Head of caudate nucleus (tissue), 42 donors: Measurements from ENCODE around the gene PRDM4.
"Not testable (repeated sequence)": the region's sequence is repeated elsewhere in the genome, so short reads cannot be mapped to it uniquely, and the experiment has no call there.

Source experiments
- DNase-seq, 42 donors: peaks; one replicate each; pipeline versions ENCODE4 v3.0.0 to v3.0.0-alpha.2; 2020 to 2021; ENCODE audit warnings: mixed read lengths in 7 of 42
- intact Hi-C: fragments of 100-400 bp; cut with DNase I; formaldehyde crosslinking; loops from one replicate; pipeline ENCODE4 v1.15.0; 2022

Gene PRDM4

GRCh38 chr12:107718606-107719005 is 42.3 kb downstream of the PRDM4 start:
- intact Hi-C loops, result no loop called here
- no peak for DNase-seq

DNA sequence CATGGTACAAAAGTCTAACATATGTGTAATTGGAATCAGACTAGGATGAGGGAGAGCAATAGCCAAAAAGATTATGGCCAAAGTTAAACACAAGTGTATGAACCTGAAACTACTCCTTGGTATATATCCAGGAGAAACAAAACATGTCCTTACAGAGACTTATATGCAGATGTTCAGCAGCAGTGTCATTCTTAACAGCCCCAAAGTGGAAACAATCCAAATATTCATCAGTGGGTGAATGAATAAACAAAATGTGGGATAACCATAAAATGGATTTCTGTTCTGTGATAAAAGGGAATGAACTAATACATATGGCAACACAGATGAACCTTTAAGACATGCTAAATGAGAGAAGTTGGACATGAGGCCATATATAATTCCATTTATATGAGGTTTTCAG is 45.2 kb downstream of the PRDM4 start:
- intact Hi-C loops, result no loop called here
- DNase-seq, result no peak

DNA sequence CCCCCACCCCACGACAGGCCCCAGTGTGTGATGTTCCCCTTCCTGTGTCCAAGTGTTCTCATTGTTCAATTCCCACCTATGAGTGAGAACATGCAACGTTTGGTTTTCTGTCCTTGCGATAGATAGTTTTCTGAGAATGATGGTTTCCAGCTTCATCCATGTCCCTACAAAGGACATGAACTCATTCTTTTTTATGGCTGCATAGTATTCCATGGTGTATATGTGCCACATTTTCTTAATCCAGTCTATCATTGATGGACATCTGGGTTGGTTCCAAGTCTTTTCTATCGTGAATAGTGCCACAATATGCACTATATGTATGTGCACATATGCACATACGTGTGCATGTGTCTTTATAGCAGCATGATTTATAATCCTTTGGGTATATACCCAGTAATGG is 55.4 kb downstream of the PRDM4 start:
- DNase-seq, intact Hi-C loops: not testable (repeated sequence)

DNA sequence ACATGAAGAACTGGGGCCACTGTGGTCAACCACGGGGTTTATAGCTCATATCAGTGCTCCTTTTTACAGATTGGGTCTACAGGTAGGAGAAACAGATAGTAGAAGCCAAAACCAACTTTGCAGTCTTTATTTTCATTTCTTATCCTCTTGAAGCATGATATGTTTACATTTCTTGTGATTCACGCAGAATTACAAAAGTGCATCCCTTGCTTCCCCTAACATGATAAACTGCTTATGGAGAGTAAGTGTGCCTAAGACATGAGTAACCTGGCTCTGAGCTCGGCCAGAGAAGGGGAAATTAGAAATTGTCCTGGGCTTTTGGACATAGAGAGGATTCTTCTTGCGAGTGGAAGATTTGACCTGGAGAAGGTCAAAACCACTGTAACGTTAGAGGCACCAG is 56.9 kb downstream of the PRDM4 start:
- intact Hi-C loops, result no loop called here

GRCh38 chr12:107702106-107702505 is 58.8 kb downstream of the PRDM4 start:
- intact Hi-C loops, result no loop called here
- DNase-seq, result no peak

More for the DNA sequence above, 56.9 kb downstream of the PRDM4 start:
- no peak for DNase-seq

- intact Hi-C loops, DNase-seq: not testable (repeated sequence)
These were observed 65.2 kb downstream of the PRDM4 start for GRCh38 chr12:107695772-107696171.

DNA sequence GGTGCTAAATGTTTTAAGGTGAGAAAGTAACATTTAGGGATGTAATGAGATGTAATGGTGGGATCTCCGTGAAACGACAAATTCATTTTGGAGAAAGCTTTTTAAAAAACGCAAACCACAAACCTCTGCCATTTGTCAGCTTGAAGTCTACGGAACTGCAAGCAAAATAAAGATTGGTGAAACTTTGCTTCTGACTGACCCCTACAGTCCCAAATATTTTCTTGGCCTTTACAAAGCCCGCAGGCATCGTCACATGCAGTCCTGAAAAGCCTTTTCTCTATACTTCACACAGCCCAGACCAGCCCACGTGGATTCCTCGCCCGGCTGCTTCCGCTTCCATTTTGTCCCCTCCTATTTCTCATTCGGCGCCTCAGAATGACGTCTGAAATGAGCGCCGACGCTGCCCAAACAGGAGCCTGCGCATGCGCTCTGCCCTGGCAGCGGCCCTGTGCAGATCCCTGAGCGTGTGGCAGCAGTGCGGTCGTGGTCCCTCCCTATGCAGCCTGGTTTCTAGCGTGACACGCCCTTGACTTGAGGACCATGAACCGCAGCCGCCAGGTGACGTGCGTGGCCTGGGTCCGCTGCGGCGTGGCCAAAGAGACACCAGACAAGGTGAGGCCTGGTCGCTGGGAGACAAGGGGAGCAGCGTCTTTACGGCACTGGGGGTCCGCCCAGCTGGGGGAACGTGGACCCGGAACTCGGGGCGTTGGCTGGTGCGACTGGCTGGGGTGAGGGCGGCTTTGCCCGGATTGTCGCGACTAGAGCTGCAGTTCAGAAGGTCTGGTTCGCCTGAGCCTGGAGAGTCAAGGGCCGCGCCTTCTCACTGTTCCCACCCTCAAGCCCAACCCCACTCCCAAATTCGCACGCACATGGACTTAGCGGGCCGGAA is 75.3 kb downstream of the PRDM4 start, which contains the start of gene PWP1:
PWP1 (plus strand) TSS at position 440 of the 889 bp plus-strand sequence; CDS start at position 541, 101 bp downstream.
- intact Hi-C loops, result loop anchor here (2.0 kb wide), 1 partner anchor 75 kb away; the partner anchor contains the start of gene PRDM4
- peak; percentile 85 to 97 (median 92) for DNase-seq

- DNase-seq, result peak in 3 of 42 donors; percentile 11 to 29 (median 16)
- intact Hi-C loops, result loop anchor here (2.0 to 5.0 kb wide), 2 partner anchors 76 to 827 kb away; partner anchors contain the start of gene PRDM4
These were observed 76.0 kb downstream of the PRDM4 start for GRCh38 chr12:107684990-107685359.

GRCh38 chr12:107684029-107684795 is 76.7 kb downstream of the PRDM4 start:
- DNase-seq, result no peak
- intact Hi-C loops, result loop anchor here (2.0 to 5.0 kb wide), 2 partner anchors 77 to 828 kb away; partner anchors contain the start of gene PRDM4
